ENCODE data around the gene SNX17.

DNA sequence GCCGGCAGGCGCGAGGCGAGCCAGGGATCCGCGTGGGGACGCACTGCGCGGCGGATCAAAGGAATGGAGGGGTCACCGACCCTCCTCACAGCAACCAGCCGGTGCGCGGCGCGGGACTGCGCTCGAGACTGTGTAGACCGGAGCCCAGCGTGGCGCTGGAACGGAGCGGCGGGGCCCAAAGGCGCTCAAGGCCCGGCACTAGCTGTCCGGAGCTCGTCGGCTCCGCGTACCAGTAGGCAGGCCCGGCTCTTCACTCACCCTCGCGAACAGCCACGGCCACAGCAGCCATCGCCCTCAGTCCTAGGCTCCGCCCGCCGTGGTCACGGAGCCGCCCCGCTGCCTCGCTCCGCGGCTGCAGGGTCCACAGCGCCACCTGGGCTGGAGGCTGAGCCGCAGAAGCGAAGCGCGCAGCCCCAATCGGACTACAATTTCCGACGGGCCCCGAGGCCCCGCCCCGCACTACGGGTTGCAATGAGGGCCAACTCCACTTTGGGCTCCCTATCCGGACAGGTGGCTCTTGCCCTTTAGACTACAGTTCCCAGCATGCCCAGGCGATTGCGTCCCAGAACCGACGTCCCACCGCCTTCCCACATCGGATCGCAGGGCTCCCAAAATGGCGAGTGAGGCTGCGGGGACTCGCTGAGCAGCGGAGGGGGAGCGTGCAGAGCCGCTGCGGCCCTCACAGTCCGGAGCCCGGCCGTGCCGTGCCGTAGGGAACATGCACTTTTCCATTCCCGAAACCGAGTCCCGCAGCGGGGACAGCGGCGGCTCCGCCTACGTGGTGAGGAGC is at the start of gene SNX17, which contains the start of gene EIF2B4:
- TF ChIP-seq POLR2AphosphoS5 (IDR thresholded peaks at IDR 0.05) = peak; percentile 97
- peak in 3 of 4 experiments; percentile 56 to 83 (median 61) for TF ChIP-seq CTCF (IDR thresholded peaks at IDR 0.05)
- peak; percentile 70 to 77 for TF ChIP-seq POLR2A (IDR thresholded peaks at IDR 0.05)

Measured in gastroesophageal sphincter (tissue), 3 donors.